ENCODE measurements around the gene BST1. TPM values are rescaled to one million over a fixed set of nuclear protein-coding genes. Genes with fewer than 3 reads are reported as not detected.

The BST1 gene
- total RNA-seq, 4 donors from 2014 or later: 3.7 to 6.7 (median 5.7) TPM

DNA sequence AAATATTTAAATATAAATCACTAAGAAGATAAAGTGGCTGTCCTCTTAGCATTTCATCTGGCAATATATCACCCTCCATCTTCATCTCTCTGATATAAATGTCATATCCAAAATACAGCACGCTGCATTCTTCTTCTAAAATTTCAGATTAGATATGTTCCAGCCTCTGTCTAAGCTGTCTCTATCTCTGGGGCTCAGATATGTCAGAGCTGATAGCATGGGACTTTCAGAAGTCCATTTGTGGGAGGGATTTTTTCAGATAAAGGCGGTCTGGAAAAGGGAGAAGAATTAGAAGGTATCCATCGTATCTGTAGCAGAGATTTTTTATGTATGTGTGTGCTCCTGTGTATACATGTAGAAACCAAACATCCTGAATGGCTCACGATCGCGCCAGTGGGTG lies 50.2 kb downstream of the BST1 start:
- intact Hi-C loops (cut with DNase I; ENCODE audit: low total_unique reads): no loop called here
- H3K4me3 ChIP-seq (ENCODE audit: low read depth, poor library complexity, severe bottlenecking): no peak overlapping the region
- 92 to 93% methylated on average over 6 of the region's 6 CpGs for WGBS, 2 donors
- no peak for DNase-seq (ENCODE audit: low spot score in 2 of 2)
- TF ChIP-seq POLR2A (IDR thresholded peaks at IDR 0.05): no peak
- TF ChIP-seq, protein P1, sequence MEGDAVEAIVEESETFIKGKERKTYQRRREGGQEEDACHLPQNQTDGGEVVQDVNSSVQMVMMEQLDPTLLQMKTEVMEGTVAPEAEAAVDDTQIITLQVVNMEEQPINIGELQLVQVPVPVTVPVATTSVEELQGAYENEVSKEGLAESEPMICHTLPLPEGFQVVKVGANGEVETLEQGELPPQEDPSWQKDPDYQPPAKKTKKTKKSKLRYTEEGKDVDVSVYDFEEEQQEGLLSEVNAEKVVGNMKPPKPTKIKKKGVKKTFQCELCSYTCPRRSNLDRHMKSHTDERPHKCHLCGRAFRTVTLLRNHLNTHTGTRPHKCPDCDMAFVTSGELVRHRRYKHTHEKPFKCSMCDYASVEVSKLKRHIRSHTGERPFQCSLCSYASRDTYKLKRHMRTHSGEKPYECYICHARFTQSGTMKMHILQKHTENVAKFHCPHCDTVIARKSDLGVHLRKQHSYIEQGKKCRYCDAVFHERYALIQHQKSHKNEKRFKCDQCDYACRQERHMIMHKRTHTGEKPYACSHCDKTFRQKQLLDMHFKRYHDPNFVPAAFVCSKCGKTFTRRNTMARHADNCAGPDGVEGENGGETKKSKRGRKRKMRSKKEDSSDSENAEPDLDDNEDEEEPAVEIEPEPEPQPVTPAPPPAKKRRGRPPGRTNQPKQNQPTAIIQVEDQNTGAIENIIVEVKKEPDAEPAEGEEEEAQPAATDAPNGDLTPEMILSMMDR (IDR thresholded peaks at IDR 0.05): no peak

DNA sequence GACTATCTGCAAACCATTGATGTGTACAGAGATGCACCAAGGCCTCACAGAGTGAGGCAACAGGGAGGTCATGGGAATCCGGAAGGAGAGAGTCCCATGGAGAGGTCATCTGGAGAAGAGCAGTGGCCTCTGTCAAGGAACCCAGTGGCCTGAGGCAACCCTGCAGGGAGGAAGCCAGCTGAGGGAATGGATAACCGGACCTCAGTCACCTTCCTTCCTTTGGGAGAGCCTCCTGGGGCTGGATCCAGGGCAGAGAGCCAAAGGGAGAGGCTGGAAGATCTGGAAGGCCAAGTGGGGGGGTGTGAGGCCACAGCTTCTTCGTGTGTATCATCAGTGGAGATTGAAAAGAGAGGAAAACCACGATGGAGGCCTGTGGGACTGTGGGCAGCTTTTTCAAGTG lies 50.9 kb downstream of the BST1 start:
- H3K4me3 ChIP-seq (ENCODE audit: low read depth, poor library complexity, severe bottlenecking): no peak overlapping the region
- no peak for DNase-seq (ENCODE audit: low spot score in 2 of 2)
- no peak for TF ChIP-seq POLR2A (IDR thresholded peaks at IDR 0.05)
- TF ChIP-seq, protein P1 (IDR thresholded peaks at IDR 0.05): no peak
- intact Hi-C loops (cut with DNase I; ENCODE audit: low total_unique reads): no loop called here
- 39 to 58% methylated on average over 4 of the region's 4 CpGs for WGBS, 2 donors

DNA sequence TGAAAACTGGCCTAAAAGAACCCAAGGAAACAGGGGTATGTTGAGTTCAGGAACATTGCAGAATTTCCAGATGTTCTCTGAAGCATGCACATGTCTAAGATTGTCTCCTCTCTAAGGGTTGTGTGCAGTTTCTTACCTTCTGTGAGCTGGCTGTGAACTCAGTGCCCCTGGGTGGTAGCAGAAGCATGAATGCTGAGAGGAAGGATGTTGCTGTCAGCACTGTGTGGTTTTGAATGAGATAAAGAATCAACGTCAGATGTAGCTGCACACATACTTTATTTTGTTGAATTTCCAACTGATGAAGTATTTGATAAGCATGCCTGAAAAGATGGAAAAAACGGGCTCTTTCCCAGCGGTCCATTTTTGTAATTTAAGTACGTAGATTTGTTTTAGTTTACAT lies 51.5 kb downstream of the BST1 start:
- WGBS, 2 donors: 55% methylated on average over 4 of the region's 4 CpGs
- TF ChIP-seq POLR2A (IDR thresholded peaks at IDR 0.05): no peak
- TF ChIP-seq, protein P1 (IDR thresholded peaks at IDR 0.05): no peak
- DNase-seq (ENCODE audit: low spot score in 2 of 2): no peak
- H3K4me3 ChIP-seq (ENCODE audit: low read depth, poor library complexity, severe bottlenecking): no peak overlapping the region
- intact Hi-C loops (cut with DNase I; ENCODE audit: low total_unique reads): no loop called here

DNA sequence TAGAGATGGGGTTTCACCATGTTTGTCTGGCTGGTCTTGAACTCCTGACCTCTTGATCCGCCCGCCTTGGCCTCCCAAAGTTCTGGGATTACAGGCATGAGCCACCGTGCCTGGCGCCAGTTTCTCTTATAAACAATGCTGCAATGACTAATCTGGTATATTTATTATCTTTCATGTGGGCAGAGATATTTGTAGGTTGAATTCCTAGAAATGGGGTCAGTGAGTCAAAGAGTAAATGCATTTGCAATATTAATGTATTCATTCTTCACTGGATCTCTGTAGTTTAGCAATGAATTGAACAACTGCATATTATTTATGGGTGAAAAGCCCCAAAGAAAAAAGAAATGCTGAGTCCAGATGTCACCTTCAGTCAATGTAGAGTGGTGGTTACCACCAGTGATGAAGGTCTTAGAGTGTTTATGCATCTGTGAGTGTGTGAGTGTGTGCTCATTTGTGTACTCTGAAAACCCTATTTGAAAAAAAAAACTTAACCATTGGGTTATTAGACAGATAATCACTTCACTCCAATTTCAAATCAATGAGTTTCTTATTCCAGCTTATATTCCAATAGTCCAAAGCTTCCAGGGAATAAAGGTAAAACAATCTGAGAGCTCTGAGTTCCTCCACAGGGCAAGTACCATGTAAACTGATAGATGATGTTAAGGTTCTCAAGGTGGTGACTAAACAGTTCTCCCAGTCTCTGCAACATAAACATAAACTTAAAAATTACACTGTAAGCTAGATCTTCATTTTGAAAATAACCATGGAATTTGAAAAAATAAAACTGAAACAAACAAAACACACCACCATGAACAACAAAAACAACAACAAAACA lies 52.7 kb downstream of the BST1 start:
- no peak for DNase-seq (ENCODE audit: low spot score in 2 of 2)
- intact Hi-C loops (cut with DNase I; ENCODE audit: low total_unique reads): no loop called here
- H3K4me3 ChIP-seq (ENCODE audit: low read depth, poor library complexity, severe bottlenecking): no peak overlapping the region
- 74 to 85% methylated on average over 4 of the region's 4 CpGs for WGBS, 2 donors
- TF ChIP-seq POLR2A (IDR thresholded peaks at IDR 0.05): no peak
- TF ChIP-seq, protein P1 (IDR thresholded peaks at IDR 0.05): no peak

DNA sequence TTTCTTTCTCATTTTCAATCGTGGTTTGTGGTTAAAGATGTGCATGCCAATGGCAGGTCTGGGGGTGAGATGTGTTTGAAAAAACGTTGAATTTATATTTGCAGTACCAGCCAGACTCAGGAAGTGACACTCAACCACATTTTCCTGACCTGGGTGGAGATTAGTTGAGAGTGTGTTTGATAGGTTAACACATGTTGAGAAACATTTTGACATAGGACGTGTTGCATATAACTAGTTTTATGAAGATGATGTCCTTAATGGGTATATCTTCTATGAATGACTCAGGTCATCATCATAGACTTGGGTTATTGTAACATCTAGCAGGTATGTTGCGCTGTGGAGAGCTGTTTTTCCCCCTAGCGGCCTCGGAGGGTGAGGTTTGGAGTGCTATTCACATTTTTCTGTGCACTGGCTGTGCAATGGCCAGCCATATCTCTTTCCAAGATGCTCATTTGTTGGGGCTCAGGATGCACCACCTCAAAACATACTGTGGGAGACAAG lies 53.5 kb downstream of the BST1 start:
- 54 to 71% methylated on average over 6 of the region's 6 CpGs for WGBS, 2 donors

DNA sequence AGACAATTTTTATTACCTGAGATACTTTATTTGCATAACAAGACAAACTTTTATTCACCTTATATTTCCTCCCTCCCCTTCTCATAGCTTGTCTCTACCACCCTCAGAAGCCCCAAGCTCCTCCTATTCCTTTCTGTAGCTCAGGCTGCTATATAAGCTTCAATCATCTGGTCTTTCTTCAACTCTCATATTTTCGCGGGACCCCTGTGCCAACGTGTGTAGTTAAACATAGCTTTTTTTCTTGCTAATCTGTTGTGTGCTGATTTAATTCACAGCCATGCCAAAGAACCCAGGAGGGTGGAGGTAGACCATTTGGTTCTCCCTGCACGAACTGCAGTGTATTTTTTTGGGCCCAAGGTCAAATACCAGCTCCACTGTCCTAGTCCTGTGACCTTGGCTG lies 54.2 kb downstream of the BST1 start:
- 68 to 69% methylated on average over 4 of the region's 4 CpGs for WGBS, 2 donors
- no peak for TF ChIP-seq POLR2A (IDR thresholded peaks at IDR 0.05)
- TF ChIP-seq, protein P1 (IDR thresholded peaks at IDR 0.05): no peak
- intact Hi-C loops (cut with DNase I; ENCODE audit: low total_unique reads): no loop called here
- no peak for DNase-seq (ENCODE audit: low spot score in 2 of 2)
- no peak overlapping the region for H3K4me3 ChIP-seq (ENCODE audit: low read depth, poor library complexity, severe bottlenecking)

More for the DNA sequence above, 53.5 kb downstream of the BST1 start:
- DNase-seq (ENCODE audit: low spot score in 2 of 2): no peak
- no peak overlapping the region for H3K4me3 ChIP-seq (ENCODE audit: low read depth, poor library complexity, severe bottlenecking)
- intact Hi-C loops (cut with DNase I; ENCODE audit: low total_unique reads): no loop called here
- no peak for TF ChIP-seq POLR2A (IDR thresholded peaks at IDR 0.05)

Measured in lower leg skin (tissue), 4 donors.